GM12878 (cell line): ENCODE results near the gene LTN1. TPM values are rescaled to one million over a fixed set of nuclear protein-coding genes. Genes with fewer than 3 reads are reported as not detected.

ENCODE experiments used
- ATAC-seq: fragments of 200-7000 bp; cut with Tn5 transposase; 3 replicates; pipeline ENCODE4 v1.9.1; 2020; ENCODE audit warnings: mild to moderate bottlenecking, moderate library complexity
- BruUV-seq: library from RNA; stranded (reverse); fragments of 400-500 nt; replicated peaks from 2 replicates; lab custom pipeline; 2021; lab: Mats Ljungman, UMichigan
- CTCF ChIA-PET: fragments of 300-600 bp; sonication (Branson Sonifier 250); formaldehyde crosslinking; extraction: SDS; loops from one replicate; lab custom pipeline; 2021; ENCODE audit warnings: inconsistent platforms; lab: Yijun Ruan, JAX
- POLR2A ChIA-PET: fragments of 350-600 bp; formaldehyde crosslinking; extraction: SDS; loops from one replicate; lab custom pipeline; 2021; ENCODE audit warnings: inconsistent platforms; lab: Charles Lee
- RAD21 ChIA-PET: fragments of 300-600 bp; sonication (Branson Sonifier 250); formaldehyde crosslinking; loops from one replicate; lab custom pipeline; 2023; ENCODE audit warnings: antibody characterized with exemption; ENCODE audit not compliant: unreplicated experiment; lab: Charles Lee
- SMC1A ChIA-PET: fragments of 300-600 bp; sonication (Branson Sonifier 250); formaldehyde crosslinking; loops from one replicate; lab custom pipeline; 2023; ENCODE audit not compliant: unreplicated experiment, uncharacterized antibody; lab: Charles Lee
- DNase-seq: peaks from one replicate; pipeline ENCODE4 v3.0.0-alpha.2; 2011; ENCODE audit warnings: low read depth, low spot score
- FAIRE-seq: peaks from 3 replicates; lab custom pipeline; 2011; peaks lifted over from hg19 to GRCh38; lab: Jason Lieb, UNC
- H2AFZ ChIP-seq: 2 replicates; pipeline ENCODE4 v1.6.0; 2011; ENCODE audit warnings: low read depth, low read length, control low read depth; ENCODE audit not compliant: control insufficient read depth
- H3K27ac ChIP-seq: 2 replicates; pipeline ENCODE4 v1.5.1; 2011; ENCODE audit warnings: control low read depth; ENCODE audit not compliant: control insufficient read depth, insufficient read depth
- H3K27me3 ChIP-seq, 2 experiments: replicated peaks in 1 of 2; 2 replicates each; pipeline versions ENCODE4 v1.6.0 to v1.6.1; 2011; ENCODE audit warnings: low read length in 1 of 2; ENCODE audit not compliant: control insufficient read depth in 2 of 2, insufficient read depth in 2 of 2
- H3K36me3 ChIP-seq, 2 experiments: 2 replicates each; pipeline ENCODE4 v1.5.1; 2011; ENCODE audit warnings: low read length in 1 of 2; ENCODE audit not compliant: control insufficient read depth in 2 of 2, insufficient read depth in 2 of 2
- H3K4me1 ChIP-seq: 2 replicates; pipeline ENCODE4 v1.6.1; 2011; ENCODE audit warnings: mild to moderate bottlenecking, low read length, moderate library complexity, mixed read lengths; ENCODE audit not compliant: control insufficient read depth, insufficient read depth
- H3K4me2 ChIP-seq: 2 replicates; pipeline ENCODE4 v1.6.0; 2011; ENCODE audit warnings: control low read depth; ENCODE audit not compliant: control insufficient read depth, insufficient read depth
- H3K4me3 ChIP-seq: fragments of 200-600 bp; sonication (generic); 2 replicates; pipeline ENCODE4 v1.5.1; 2016
- H3K79me2 ChIP-seq: 2 replicates; pipeline ENCODE4 v1.6.0; 2011; ENCODE audit warnings: low read length; ENCODE audit not compliant: control insufficient read depth, insufficient read depth
- H3K9ac ChIP-seq: 2 replicates; pipeline ENCODE4 v1.8.0; 2011; ENCODE audit warnings: low read length, control low read depth, mixed read lengths; ENCODE audit not compliant: control insufficient read depth, insufficient read depth
- H3K9me3 ChIP-seq: replicated peaks from 3 replicates; pipeline ENCODE4 v1.5.1; 2011; ENCODE audit warnings: mild to moderate bottlenecking, low read length; ENCODE audit not compliant: control insufficient read depth, insufficient read depth
- H4K20me1 ChIP-seq: 2 replicates; pipeline ENCODE4 v1.6.0; 2011; ENCODE audit not compliant: control insufficient read depth, insufficient read depth
- IKZF1 ChIP-seq: fragments of 450-650 bp; conservative IDR thresholded peaks from 2 replicates; pipeline ENCODE4 v1.6.1; 2017; ENCODE audit warnings: antibody characterized with exemption, mild to moderate bottlenecking
- SPI1 ChIP-seq: IDR thresholded peaks from 2 replicates; pipeline ENCODE4 v1.6.1; 2011; ENCODE audit warnings: low read depth, mild to moderate bottlenecking, low read length, moderate library complexity, borderline replicate concordance; ENCODE audit not compliant: insufficient read depth
- WGBS: methylation state at CpG from one replicate; pipeline ENCODE4 v1.1.6; 2016; ENCODE audit warnings: low lambda C conversion rate; ENCODE audit not compliant: insufficient replicate concordance, insufficient coverage; ENCODE audit errors: missing lambda C conversion rate; 5-methylcytosine and 5-hydroxymethylcytosine counted together
- in situ Hi-C: fragments of 300-500 bp; cut with MboI; formaldehyde crosslinking; loops from 9 replicates; pipeline ENCODE4 v1.14.3; 2018; ENCODE audit warnings: mixed read lengths
- intact Hi-C: fragments of 100-400 bp; cut with micrococcal nuclease; formaldehyde crosslinking; loops from one replicate; pipeline ENCODE4 v1.14.2; 2022; ENCODE audit not compliant: unreplicated experiment
- polyA plus RNA-seq, 11 experiments: library from polyadenylated mRNA; depleted of rRNA in 4 of 11; unstranded in 6 of 11; stranded (reverse) in 5 of 11; fragments of >200 nt; fragmentation: Nextera tagmentation in 4 of 11; fragmentation: Illumina TruSeq in 1 of 11; extraction: Ambion mirVana in 4 of 11; extraction: Trizol in 1 of 11; gene quantifications; 1 replicate in 1 of 11; 2 replicates in 10 of 11; pipeline versions ENCODE4 v1.2.1 to v1.2.3, GENCODE V29; 2011 to 2016; ENCODE audit warnings: inconsistent platforms in 2 of 11, missing spikeins in 2 of 11, low read depth in 1 of 11
- total RNA-seq, 4 experiments: library from RNA; depleted of rRNA in 3 of 4; stranded (reverse); fragments of >200 nt in 3 of 4; fragmentation: Illumina TruSeq in 1 of 4; extraction: Trizol in 1 of 4; gene quantifications; 2 replicates each; pipeline versions ENCODE4 v1.2.1 to v1.2.3, GENCODE V29; 2013 to 2021
- TF ChIP-seq, protein P1 (sequence below): fragments of 450-650 bp; IDR thresholded peaks from 2 replicates; pipeline ENCODE4 v1.6.1; 2017; ENCODE audit warnings: mild to moderate bottlenecking, moderate library complexity

Gene LTN1
- total and polyA plus RNA-seq, 10 of the 15 experiments (the other 5 are each of a cell fraction or from before 2014, with no cell fraction given) = 3.5 to 17.3 (median 12.3) TPM

GRCh38 chr21:29034678-29035077 is 42.0 kb upstream of the LTN1 start:
- in situ Hi-C loops = no loop called here

More at GRCh38 chr21:29034678-29035077, 42.0 kb upstream of the LTN1 start:
- Histone ChIP-seq H3K9ac (no peak overlapping the region), H3K27me3 (no peaks in the 10 kb centered on the region)
- ChIA-PET POLR2A (no interaction called here), RAD21 (no interaction called here), CTCF (interaction anchor here (0.6 kb wide), 1 partner anchor 28 kb away, joined by 4 read pairs; no protein-coding TSS in a partner anchor)
- TF ChIP-seq, protein P1, sequence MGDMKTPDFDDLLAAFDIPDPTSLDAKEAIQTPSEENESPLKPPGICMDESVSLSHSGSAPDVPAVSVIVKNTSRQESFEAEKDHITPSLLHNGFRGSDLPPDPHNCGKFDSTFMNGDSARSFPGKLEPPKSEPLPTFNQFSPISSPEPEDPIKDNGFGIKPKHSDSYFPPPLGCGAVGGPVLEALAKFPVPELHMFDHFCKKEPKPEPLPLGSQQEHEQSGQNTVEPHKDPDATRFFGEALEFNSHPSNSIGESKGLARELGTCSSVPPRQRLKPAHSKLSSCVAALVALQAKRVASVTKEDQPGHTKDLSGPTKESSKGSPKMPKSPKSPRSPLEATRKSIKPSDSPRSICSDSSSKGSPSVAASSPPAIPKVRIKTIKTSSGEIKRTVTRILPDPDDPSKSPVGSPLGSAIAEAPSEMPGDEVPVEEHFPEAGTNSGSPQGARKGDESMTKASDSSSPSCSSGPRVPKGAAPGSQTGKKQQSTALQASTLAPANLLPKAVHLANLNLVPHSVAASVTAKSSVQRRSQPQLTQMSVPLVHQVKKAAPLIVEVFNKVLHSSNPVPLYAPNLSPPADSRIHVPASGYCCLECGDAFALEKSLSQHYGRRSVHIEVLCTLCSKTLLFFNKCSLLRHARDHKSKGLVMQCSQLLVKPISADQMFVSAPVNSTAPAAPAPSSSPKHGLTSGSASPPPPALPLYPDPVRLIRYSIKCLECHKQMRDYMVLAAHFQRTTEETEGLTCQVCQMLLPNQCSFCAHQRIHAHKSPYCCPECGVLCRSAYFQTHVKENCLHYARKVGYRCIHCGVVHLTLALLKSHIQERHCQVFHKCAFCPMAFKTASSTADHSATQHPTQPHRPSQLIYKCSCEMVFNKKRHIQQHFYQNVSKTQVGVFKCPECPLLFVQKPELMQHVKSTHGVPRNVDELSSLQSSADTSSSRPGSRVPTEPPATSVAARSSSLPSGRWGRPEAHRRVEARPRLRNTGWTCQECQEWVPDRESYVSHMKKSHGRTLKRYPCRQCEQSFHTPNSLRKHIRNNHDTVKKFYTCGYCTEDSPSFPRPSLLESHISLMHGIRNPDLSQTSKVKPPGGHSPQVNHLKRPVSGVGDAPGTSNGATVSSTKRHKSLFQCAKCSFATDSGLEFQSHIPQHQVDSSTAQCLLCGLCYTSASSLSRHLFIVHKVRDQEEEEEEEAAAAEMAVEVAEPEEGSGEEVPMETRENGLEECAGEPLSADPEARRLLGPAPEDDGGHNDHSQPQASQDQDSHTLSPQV = no peak
- TF ChIP-seq SPI1 = peak; percentile 85
- TF ChIP-seq IKZF1 = 0 out of 2 replicates have a peak, but pooled peaks have one; percentile 11
- TF ChIP-seq, all 136 proteins: peak for 2
- BruUV-seq = no TSS peak
- Histone ChIP-seq H3K4me2 (no peak overlapping the region), H3K27ac (no peak overlapping the region), H3K4me1 (no peaks in the 10 kb centered on the region), H4K20me1 (no peaks in the 10 kb centered on the region), H3K9me3 (no peaks in the 10 kb centered on the region), H3K79me2 (no peaks in the 10 kb centered on the region; the same call in none of the 2 replicates), H3K4me3 (no peak overlapping the region), H2AFZ (no peak overlapping the region), H3K36me3 (peaks cover 5 to 39% of the 10 kb centered on the region in 2 experiments)
- ATAC-seq = peak; percentile 56
- SMC1A ChIA-PET = no interaction called here
- DNase-seq = no peak
- WGBS = 63% methylated on average over 1 of the region's 1 CpG
- intact Hi-C loops = no loop called here
- no peak for FAIRE-seq
